ENCODE measurements around the gene ZNF335.

DNA sequence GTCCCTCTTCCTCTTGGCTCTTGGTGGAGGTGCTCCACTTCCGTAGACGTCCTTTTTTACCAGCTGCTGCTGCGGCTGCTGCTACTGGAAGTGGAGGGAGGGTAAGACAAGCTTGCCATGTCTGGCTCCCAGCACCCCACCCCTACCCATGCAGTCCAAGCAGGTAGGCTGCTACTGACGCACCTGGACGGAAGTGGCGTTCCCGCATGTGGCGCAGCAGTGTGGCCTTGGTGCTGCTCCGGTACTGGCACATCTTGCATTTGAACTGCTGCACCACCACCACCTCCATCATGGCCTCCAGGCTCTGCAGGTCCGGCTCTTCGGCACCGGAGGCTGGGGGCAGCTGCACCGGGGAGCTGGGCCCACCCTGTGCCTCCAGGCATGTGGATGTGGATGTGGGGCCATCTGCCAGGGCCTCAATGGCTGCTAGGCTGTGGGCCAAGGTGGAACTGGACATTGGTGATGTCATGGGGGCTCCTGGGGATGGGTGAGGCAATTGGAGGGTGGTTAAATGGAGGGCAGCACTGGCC lies 4.4 kb downstream of the ZNF335 start:
- TF ChIP-seq, protein P1, sequence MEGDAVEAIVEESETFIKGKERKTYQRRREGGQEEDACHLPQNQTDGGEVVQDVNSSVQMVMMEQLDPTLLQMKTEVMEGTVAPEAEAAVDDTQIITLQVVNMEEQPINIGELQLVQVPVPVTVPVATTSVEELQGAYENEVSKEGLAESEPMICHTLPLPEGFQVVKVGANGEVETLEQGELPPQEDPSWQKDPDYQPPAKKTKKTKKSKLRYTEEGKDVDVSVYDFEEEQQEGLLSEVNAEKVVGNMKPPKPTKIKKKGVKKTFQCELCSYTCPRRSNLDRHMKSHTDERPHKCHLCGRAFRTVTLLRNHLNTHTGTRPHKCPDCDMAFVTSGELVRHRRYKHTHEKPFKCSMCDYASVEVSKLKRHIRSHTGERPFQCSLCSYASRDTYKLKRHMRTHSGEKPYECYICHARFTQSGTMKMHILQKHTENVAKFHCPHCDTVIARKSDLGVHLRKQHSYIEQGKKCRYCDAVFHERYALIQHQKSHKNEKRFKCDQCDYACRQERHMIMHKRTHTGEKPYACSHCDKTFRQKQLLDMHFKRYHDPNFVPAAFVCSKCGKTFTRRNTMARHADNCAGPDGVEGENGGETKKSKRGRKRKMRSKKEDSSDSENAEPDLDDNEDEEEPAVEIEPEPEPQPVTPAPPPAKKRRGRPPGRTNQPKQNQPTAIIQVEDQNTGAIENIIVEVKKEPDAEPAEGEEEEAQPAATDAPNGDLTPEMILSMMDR (IDR thresholded peaks at IDR 0.05; ENCODE audit: borderline replicate concordance, extremely low read depth, low read length, poor library complexity, severe bottlenecking), result no peak
- TF ChIP-seq EZH2 (IDR thresholded peaks at IDR 0.05; ENCODE audit: borderline replicate concordance, low read depth, low read length, severe bottlenecking), result no peak

Measured in DND-41 (cell line).